Endothelial cell of umbilical vein (primary cell): ENCODE results near the gene SH3PXD2A. TPM values are rescaled to one million over a fixed set of nuclear protein-coding genes. Genes with fewer than 3 reads are reported as not detected.
"Not testable (repeated sequence)": the region's sequence is repeated elsewhere in the genome, so short reads cannot be mapped to it uniquely, and the experiment has no call there.

ENCODE experiments used
- BruUV-seq: library from RNA; stranded (reverse); fragments of 400-500 nt; replicated peaks from 2 replicates; lab custom pipeline; 2021; lab: Mats Ljungman, UMichigan
- CTCF ChIA-PET: fragments of 300-600, 350-600 bp; sonication (Branson Sonifier 250); formaldehyde crosslinking; loops from one replicate; lab custom pipeline; 2021; ENCODE audit warnings: antibody characterized with exemption, inconsistent platforms; lab: Charles Lee
- POLR2A ChIA-PET: fragments of 300-600, 350-600 bp; sonication (Branson Sonifier 250); formaldehyde crosslinking; loops from one replicate; lab custom pipeline; 2021; ENCODE audit warnings: antibody characterized with exemption, inconsistent platforms; lab: Charles Lee
- DNase-seq: peaks from one replicate; pipeline ENCODE4 v3.0.0-alpha.2; 2011; ENCODE audit warnings: low read depth, low spot score
- FAIRE-seq: peaks from 2 replicates; lab custom pipeline; 2011; peaks lifted over from hg19 to GRCh38; lab: Jason Lieb, UNC
- H2AFZ ChIP-seq: 2 replicates; pipeline ENCODE4 v1.6.0; 2012; ENCODE audit warnings: low read depth, low read length, control low read depth, inconsistent platforms
- H3K27ac ChIP-seq: 2 replicates; pipeline ENCODE4 v1.5.1; 2011; ENCODE audit warnings: low read depth, mild to moderate bottlenecking, control low read depth, low read length, moderate library complexity; ENCODE audit not compliant: insufficient read depth
- H3K27me3 ChIP-seq, 2 experiments: 2 replicates each; pipeline versions ENCODE4 v1.6.0 to v1.6.1; 2011; ENCODE audit warnings: low read length in 2 of 2, mixed read lengths in 1 of 2; ENCODE audit not compliant: control insufficient read depth in 2 of 2, insufficient read depth in 2 of 2
- H3K36me3 ChIP-seq, 2 experiments: 2 replicates in 1 of 2; 3 replicates in 1 of 2; pipeline ENCODE4 v1.5.1; 2011; ENCODE audit warnings: low read length in 2 of 2, mild to moderate bottlenecking in 1 of 2, moderate library complexity in 1 of 2; ENCODE audit not compliant: control insufficient read depth in 2 of 2, insufficient read depth in 2 of 2; ENCODE audit errors: extremely low read depth in 1 of 2
- H3K4me1 ChIP-seq: 3 replicates; pipeline ENCODE4 v1.5.1; 2011; ENCODE audit warnings: mild to moderate bottlenecking, low read length; ENCODE audit not compliant: control insufficient read depth, insufficient read depth; ENCODE audit errors: extremely low read depth
- H3K4me2 ChIP-seq: 2 replicates; pipeline ENCODE4 v1.6.1; 2011; ENCODE audit warnings: low read length, control low read depth, mixed read lengths; ENCODE audit not compliant: insufficient read depth
- H3K4me3 ChIP-seq, 3 experiments: fragments of 200-600 bp in 1 of 3; sonication (generic), shearing (Covaris generic) in 1 of 3; replicated peaks in 1 of 3; 2 replicates each; pipeline ENCODE4 v1.5.1; 2011 to 2016; ENCODE audit warnings: control low read depth in 3 of 3, low read length in 3 of 3, mild to moderate bottlenecking in 2 of 3, inconsistent platforms in 1 of 3, low read depth in 1 of 3, moderate library complexity in 1 of 3; ENCODE audit not compliant: insufficient read depth in 1 of 3
- H3K79me2 ChIP-seq: 2 replicates; pipeline ENCODE4 v1.6.0; 2012; ENCODE audit warnings: low read length, inconsistent platforms; ENCODE audit not compliant: control insufficient read depth, insufficient read depth
- H3K9ac ChIP-seq: replicated peaks from 2 replicates; pipeline ENCODE3; 2011; ENCODE audit warnings: low read length, control low read depth; ENCODE audit not compliant: insufficient read depth; ENCODE audit errors: extremely low read depth
- H3K9me1 ChIP-seq: replicated peaks from 3 replicates; pipeline ENCODE4 v1.6.0; 2011; ENCODE audit warnings: mild to moderate bottlenecking, low read length; ENCODE audit not compliant: control insufficient read depth, insufficient read depth; ENCODE audit errors: extremely low read depth
- H3K9me3 ChIP-seq: replicated peaks from 2 replicates; pipeline ENCODE4 v1.5.1; 2012; ENCODE audit warnings: low read length, inconsistent platforms; ENCODE audit not compliant: control insufficient read depth, insufficient read depth
- H4K20me1 ChIP-seq: replicated peaks from 2 replicates; pipeline ENCODE3; 2011; ENCODE audit warnings: mild to moderate bottlenecking, low read length; ENCODE audit not compliant: control insufficient read depth, insufficient read depth; ENCODE audit errors: extremely low read depth
- EZH2 ChIP-seq: IDR thresholded peaks from 2 replicates; pipeline ENCODE4 v1.6.1; 2012; ENCODE audit warnings: borderline replicate concordance, low read depth, mild to moderate bottlenecking, moderate library complexity, low read length, inconsistent platforms; ENCODE audit not compliant: severe bottlenecking
- FOS ChIP-seq: IDR thresholded peaks from 2 replicates; pipeline ENCODE4 v1.6.1; 2011; ENCODE audit warnings: mild to moderate bottlenecking, low read length, moderate library complexity, borderline replicate concordance; ENCODE audit not compliant: insufficient read depth
- GATA2 ChIP-seq: IDR thresholded peaks from 2 replicates; pipeline ENCODE4 v1.7.0; 2011; ENCODE audit warnings: low read depth, mild to moderate bottlenecking, moderate library complexity, mixed read lengths, low read length; ENCODE audit not compliant: insufficient read length, insufficient read depth
- JUN ChIP-seq: IDR thresholded peaks from 2 replicates; pipeline ENCODE4 v1.6.1; 2011; ENCODE audit warnings: borderline replicate concordance, low read depth; ENCODE audit not compliant: insufficient read length, insufficient read depth
- MYC ChIP-seq: IDR thresholded peaks from one replicate; pipeline ENCODE4 v1.6.1; 2011; ENCODE audit warnings: mild to moderate bottlenecking, low read depth, low read length
- POLR2A ChIP-seq: IDR thresholded peaks from 2 replicates; pipeline ENCODE4 v1.6.1; 2012; ENCODE audit warnings: low read depth, mild to moderate bottlenecking, control low read depth, low read length
- POLR2AphosphoS5 ChIP-seq: IDR thresholded peaks from 2 replicates; pipeline ENCODE4 v1.6.1; 2012; ENCODE audit warnings: low read depth, mild to moderate bottlenecking, control low read depth, low read length, moderate library complexity; ENCODE audit not compliant: insufficient read depth
- dilution Hi-C: fragments of 300-500 bp; cut with MboI; formaldehyde crosslinking; loops from one replicate; pipeline ENCODE4 v1.15.0; 2019; ENCODE audit warnings: low sequenced_read_pairs; ENCODE audit not compliant: extremely low pct_ligation_motif_present
- intact Hi-C: fragments of 100-400 bp; cut with micrococcal nuclease; formaldehyde crosslinking; loops from one replicate; pipeline ENCODE4 v1.10.0; 2022
- polyA plus RNA-seq, 4 experiments: library from polyadenylated mRNA; depleted of rRNA in 3 of 4; stranded (reverse) in 3 of 4; unstranded in 1 of 4; fragments of >200 nt; gene quantifications; 2 replicates each; pipeline versions ENCODE4 v1.2.1 to v1.2.3, GENCODE V29; 2011 to 2012; ENCODE audit warnings: missing spikeins in 1 of 4
- total RNA-seq: library from RNA; stranded (reverse); gene quantifications from 2 replicates; pipeline ENCODE4 v1.2.3, GENCODE V29; 2021
- TF ChIP-seq, protein P1 (sequence below): IDR thresholded peaks from 2 replicates; pipeline ENCODE4 v1.6.1; 2011; ENCODE audit not compliant: insufficient read depth, insufficient read length
- TF ChIP-seq, protein P2 (sequence below), 2 donors: IDR thresholded peaks; 1 replicate in 1 of 2; 2 replicates in 1 of 2; pipeline ENCODE4 v1.5.1; 2011; ENCODE audit warnings: low read length in 2 of 2, mild to moderate bottlenecking in 2 of 2, moderate library complexity in 2 of 2, control low read depth in 1 of 2, inconsistent platforms in 1 of 2, low read depth in 1 of 2; ENCODE audit not compliant: insufficient read depth in 1 of 2; ENCODE audit errors: extremely low read depth in 1 of 2

The SH3PXD2A gene
- total and polyA plus RNA-seq, 2 donors (not counting 3 experiments of a cell fraction or from before 2014, with no cell fraction given), result 1.4 to 5.1 TPM

DNA sequence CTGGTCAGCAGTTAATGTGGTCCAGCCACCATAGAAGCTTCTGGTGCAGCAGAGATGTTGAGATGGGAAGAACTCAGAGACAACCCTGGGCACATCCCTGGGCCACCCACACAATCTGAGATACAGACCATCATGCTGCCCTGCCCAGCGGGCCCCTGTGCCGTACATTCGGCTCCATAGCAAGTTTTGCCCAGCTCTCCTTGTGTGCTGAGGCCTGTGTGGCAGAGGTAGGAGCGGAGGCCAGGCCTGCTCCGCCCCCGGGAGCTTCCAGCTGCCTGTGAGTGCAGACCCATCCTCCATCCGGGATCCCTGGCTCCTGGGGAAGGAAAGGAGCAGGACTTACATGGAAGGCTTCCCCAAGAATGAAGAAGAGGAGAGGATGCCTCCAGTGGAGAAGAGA, 221.5 kb downstream of the SH3PXD2A start:
- no peaks in the 10 kb centered on the region for H3K27me3 ChIP-seq
- FAIRE-seq (no peak), DNase-seq (no peak)
- no peaks in the 10 kb centered on the region for H3K4me1 ChIP-seq
- no peaks in the 10 kb centered on the region for H3K9me3 ChIP-seq
- intact Hi-C loops, result no loop called here
- no peak for TF ChIP-seq FOS
- TF ChIP-seq, protein P1, sequence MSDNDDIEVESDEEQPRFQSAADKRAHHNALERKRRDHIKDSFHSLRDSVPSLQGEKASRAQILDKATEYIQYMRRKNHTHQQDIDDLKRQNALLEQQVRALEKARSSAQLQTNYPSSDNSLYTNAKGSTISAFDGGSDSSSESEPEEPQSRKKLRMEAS, result no peak
- no peak for TF ChIP-seq EZH2
- TF ChIP-seq POLR2A, result no peak
- no peak for TF ChIP-seq JUN
- TF ChIP-seq, protein P2, sequence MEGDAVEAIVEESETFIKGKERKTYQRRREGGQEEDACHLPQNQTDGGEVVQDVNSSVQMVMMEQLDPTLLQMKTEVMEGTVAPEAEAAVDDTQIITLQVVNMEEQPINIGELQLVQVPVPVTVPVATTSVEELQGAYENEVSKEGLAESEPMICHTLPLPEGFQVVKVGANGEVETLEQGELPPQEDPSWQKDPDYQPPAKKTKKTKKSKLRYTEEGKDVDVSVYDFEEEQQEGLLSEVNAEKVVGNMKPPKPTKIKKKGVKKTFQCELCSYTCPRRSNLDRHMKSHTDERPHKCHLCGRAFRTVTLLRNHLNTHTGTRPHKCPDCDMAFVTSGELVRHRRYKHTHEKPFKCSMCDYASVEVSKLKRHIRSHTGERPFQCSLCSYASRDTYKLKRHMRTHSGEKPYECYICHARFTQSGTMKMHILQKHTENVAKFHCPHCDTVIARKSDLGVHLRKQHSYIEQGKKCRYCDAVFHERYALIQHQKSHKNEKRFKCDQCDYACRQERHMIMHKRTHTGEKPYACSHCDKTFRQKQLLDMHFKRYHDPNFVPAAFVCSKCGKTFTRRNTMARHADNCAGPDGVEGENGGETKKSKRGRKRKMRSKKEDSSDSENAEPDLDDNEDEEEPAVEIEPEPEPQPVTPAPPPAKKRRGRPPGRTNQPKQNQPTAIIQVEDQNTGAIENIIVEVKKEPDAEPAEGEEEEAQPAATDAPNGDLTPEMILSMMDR (IDR thresholded peaks at IDR 0.05; ENCODE audit: extremely low read depth in 1 of 2, insufficient read depth in 1 of 2, low read depth in 1 of 2, low read length in 2 of 2), result no peak
- TF ChIP-seq MYC, result no peak
- no peak for TF ChIP-seq GATA2
- no peak for TF ChIP-seq POLR2AphosphoS5
- dilution Hi-C loops, result no loop called here
- H2AFZ ChIP-seq, result no peak overlapping the region
- CTCF ChIA-PET, result interaction anchor here (0.6 kb wide), 1 partner anchor 34 kb away, joined by 3 read pairs; no protein-coding TSS in a partner anchor
- no TSS peak for BruUV-seq
- H4K20me1 ChIP-seq, result no peaks in the 10 kb centered on the region
- no peaks in the 10 kb centered on the region for H3K36me3 ChIP-seq
- no peak overlapping the region for H3K27ac ChIP-seq
- no peak overlapping the region for H3K4me2 ChIP-seq
- POLR2A ChIA-PET, result no interaction called here
- H3K9ac ChIP-seq, result no peak overlapping the region
- H3K79me2 ChIP-seq, result no peaks in the 10 kb centered on the region
- H3K4me3 ChIP-seq, result no peak overlapping the region
- no peaks in the 10 kb centered on the region for H3K9me1 ChIP-seq

DNA sequence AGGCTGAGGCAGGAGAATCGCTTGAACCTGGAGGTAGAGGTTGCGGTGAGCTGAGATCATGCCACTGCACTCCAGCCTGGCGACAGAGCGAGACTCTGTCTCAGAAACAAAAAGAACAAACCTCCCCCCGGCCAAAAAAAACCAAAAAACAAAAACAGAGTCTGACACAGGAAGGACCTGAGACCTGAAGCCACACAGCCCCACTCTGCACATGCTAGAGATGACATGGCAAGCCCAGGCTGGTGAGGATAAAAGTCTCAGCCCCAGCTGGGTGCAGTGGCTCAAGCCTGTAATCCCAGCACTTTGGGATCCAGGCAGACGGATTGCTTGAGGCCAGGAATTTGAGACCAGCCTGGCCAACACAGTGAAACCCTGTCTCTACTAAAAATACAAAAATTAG, 222.5 kb downstream of the SH3PXD2A start:
- H2AFZ ChIP-seq, H4K20me1 ChIP-seq, H3K27me3 ChIP-seq, H3K4me3 ChIP-seq, BruUV-seq, H3K9me3 ChIP-seq, H3K36me3 ChIP-seq, DNase-seq, H3K9ac ChIP-seq, H3K4me1 ChIP-seq, H3K9me1 ChIP-seq, FAIRE-seq, intact Hi-C loops, POLR2A ChIA-PET, CTCF ChIA-PET, H3K4me2 ChIP-seq, H3K27ac ChIP-seq, H3K79me2 ChIP-seq, dilution Hi-C loops: not testable (repeated sequence)
